OCI-LY1 (cell line): ENCODE results near the gene EPB41L2.

Source experiments
- H2AFZ ChIP-seq: fragments of 200-600 bp; sonication (generic), shearing (Covaris generic); 2 replicates; pipeline ENCODE4 v1.6.0; 2014; ENCODE audit warnings: antibody characterized with exemption, mild to moderate bottlenecking, low read length
- H3F3A ChIP-seq: fragments of 200-600 bp; sonication (generic), shearing (Covaris generic); 2 replicates; pipeline ENCODE4 v1.6.0; 2014; ENCODE audit warnings: mild to moderate bottlenecking, antibody characterized with exemption, low read length, moderate library complexity; ENCODE audit not compliant: insufficient read depth
- H3K27ac ChIP-seq: fragments of 200-600 bp; sonication (generic); 2 replicates; pipeline ENCODE4 v1.5.1; 2014; ENCODE audit warnings: low read length, mixed run types, mild to moderate bottlenecking, low read depth; ENCODE audit not compliant: poor library complexity, severe bottlenecking
- H3K27me3 ChIP-seq: fragments of 200-600 bp; sonication (generic); 2 replicates; pipeline ENCODE4 v1.6.0; 2014; ENCODE audit warnings: antibody characterized with exemption, mild to moderate bottlenecking, low read length, moderate library complexity; ENCODE audit not compliant: insufficient read depth
- H3K36me3 ChIP-seq: fragments of 200-600 bp; sonication (generic); 2 replicates; pipeline ENCODE4 v1.6.1; 2014; ENCODE audit warnings: mild to moderate bottlenecking, antibody characterized with exemption, low read length, moderate library complexity, mixed read lengths; ENCODE audit not compliant: insufficient read depth
- H3K4me1 ChIP-seq: fragments of 200-600 bp; sonication (generic); 2 replicates; pipeline ENCODE4 v1.5.1; 2014; ENCODE audit warnings: mild to moderate bottlenecking, low read length, moderate library complexity; ENCODE audit not compliant: insufficient read depth, severe bottlenecking
- H3K4me2 ChIP-seq: fragments of 200-600 bp; sonication (generic), shearing (Covaris generic); 2 replicates; pipeline ENCODE4 v1.6.1; 2014; ENCODE audit warnings: low read length
- H3K4me3 ChIP-seq: fragments of 200-600 bp; sonication (generic); 2 replicates; pipeline ENCODE4 v1.5.1; 2014; ENCODE audit warnings: low read length, low read depth, mild to moderate bottlenecking, mixed read lengths; ENCODE audit not compliant: poor library complexity, severe bottlenecking
- H3K79me2 ChIP-seq: fragments of 200-600 bp; shearing (Covaris generic); 2 replicates; pipeline ENCODE4 v1.6.1; 2016; ENCODE audit warnings: mixed run types, low read length, mixed read lengths; ENCODE audit not compliant: insufficient read depth
- H3K9ac ChIP-seq: fragments of 200-600 bp; sonication (generic), shearing (Covaris generic); 2 replicates; pipeline ENCODE4 v1.6.1; 2014; ENCODE audit warnings: mild to moderate bottlenecking, low read length, mixed read lengths
- H3K9me2 ChIP-seq: fragments of 200-600 bp; sonication (generic), shearing (Covaris generic); 2 replicates; pipeline ENCODE4 v1.6.1; 2014; ENCODE audit warnings: low read depth, mild to moderate bottlenecking, low read length, mixed read lengths
- H3K9me3 ChIP-seq: fragments of 200-600 bp; shearing (Covaris generic); 2 replicates; pipeline ENCODE4 v1.6.1; 2014; ENCODE audit warnings: low read length, mixed read lengths
- H4K20me1 ChIP-seq: fragments of 200-600 bp; sonication (generic), shearing (Covaris generic); 2 replicates; pipeline ENCODE4 v1.6.0; 2016; ENCODE audit warnings: mild to moderate bottlenecking, low read length; ENCODE audit not compliant: insufficient read depth
- CTCF ChIP-seq: fragments of 200-600 bp; sonication (generic), shearing (Covaris generic); IDR thresholded peaks from 2 replicates; pipeline ENCODE4 v1.5.1; 2017; ENCODE audit warnings: mild to moderate bottlenecking, antibody characterized with exemption, low read length, moderate library complexity, mixed read lengths
- EZH2 ChIP-seq: fragments of 200-600 bp; sonication (generic), shearing (Covaris generic); IDR thresholded peaks from 2 replicates; pipeline ENCODE4 v1.8.0; 2017; ENCODE audit warnings: borderline replicate concordance, mixed run types, mild to moderate bottlenecking, antibody characterized with exemption, low read length, moderate library complexity, mixed read lengths

The EPB41L2 gene

DNA sequence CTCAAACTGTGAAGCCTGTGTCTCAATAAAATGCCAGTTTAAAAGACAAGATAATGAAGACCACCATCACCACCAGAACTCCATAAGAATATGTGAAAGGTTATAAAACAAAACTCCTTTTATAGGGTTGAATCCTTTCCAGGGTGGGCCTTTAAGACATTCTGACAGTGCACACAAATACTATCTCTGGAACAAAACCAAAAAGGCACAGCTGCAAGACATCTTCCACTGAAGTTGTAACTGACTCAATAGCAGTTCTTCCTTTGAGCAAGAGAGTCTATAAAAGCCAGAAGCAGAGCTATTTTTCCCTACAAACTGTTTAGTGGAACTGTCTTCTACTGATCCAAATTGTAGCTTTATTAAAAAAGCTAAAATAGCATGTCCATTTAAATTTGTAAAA is 81.6 kb downstream of the EPB41L2 start:
- TF ChIP-seq CTCF (no peak), EZH2 (no peak)
- Histone ChIP-seq H3K9me2 (no peaks in the 10 kb centered on the region), H3K9me3 (no peaks in the 10 kb centered on the region), H3K27ac (peak overlapping the region; percentile 26), H3K36me3 (no peaks in the 10 kb centered on the region), H2AFZ (no peak overlapping the region), H3K4me3 (no peak overlapping the region), H3K79me2 (no peaks in the 10 kb centered on the region), H3K9ac (no peak overlapping the region), H4K20me1 (no peaks in the 10 kb centered on the region), H3K4me1 (no peaks in the 10 kb centered on the region), H3K4me2 (no peak overlapping the region), H3K27me3 (no peaks in the 10 kb centered on the region), H3F3A (no peaks in the 10 kb centered on the region)

DNA sequence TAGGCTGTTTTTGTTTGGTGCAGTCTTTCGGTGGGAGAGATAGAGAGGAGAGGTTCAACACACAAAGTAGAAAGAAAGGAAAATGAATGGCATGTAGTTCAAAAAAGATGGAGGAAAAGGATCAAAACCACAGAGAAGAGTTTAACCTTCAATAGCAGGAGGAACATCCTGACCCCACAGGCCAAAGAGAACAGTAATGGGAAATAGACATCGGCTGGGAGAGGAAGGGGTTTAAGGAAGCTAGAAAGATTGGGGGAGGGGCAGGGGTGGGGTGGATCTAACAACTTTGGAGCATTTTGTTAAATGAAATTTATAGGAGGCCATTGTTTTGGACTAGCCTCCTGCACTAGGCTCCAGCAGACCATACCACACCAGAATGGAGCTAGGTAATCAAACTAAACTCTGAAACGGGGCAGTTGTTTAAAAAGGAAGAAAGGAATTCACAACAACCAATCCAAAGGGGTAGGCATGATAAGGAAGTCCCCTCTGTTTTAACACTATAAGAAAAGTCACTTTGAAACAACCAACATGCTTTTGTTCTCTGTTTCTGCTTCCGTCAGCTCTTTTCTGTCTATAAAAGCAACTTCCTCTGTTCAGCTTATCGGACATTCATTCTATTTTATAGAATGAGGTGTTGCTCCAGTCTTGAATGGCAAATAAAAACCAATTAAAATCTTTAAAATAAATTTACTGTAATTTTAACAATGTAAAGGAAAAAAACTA is 82.6 kb downstream of the EPB41L2 start:
- Histone ChIP-seq H3K27ac (peak overlapping the region; percentile 35), H2AFZ (no peak overlapping the region), H3K9me2 (no peaks in the 10 kb centered on the region), H3K4me2 (no peak overlapping the region), H3K9ac (no peak overlapping the region), H3K4me3 (no peak overlapping the region), H3K36me3 (no peaks in the 10 kb centered on the region), H3F3A (no peaks in the 10 kb centered on the region), H3K27me3 (no peaks in the 10 kb centered on the region), H3K9me3 (no peaks in the 10 kb centered on the region), H4K20me1 (no peaks in the 10 kb centered on the region), H3K79me2 (no peaks in the 10 kb centered on the region), H3K4me1 (no peaks in the 10 kb centered on the region)
- TF ChIP-seq CTCF (no peak), EZH2 (no peak)

- Histone ChIP-seq H3K27me3 (no peaks in the 10 kb centered on the region), H4K20me1 (no peaks in the 10 kb centered on the region), H3K36me3 (no peaks in the 10 kb centered on the region), H3K4me1 (no peaks in the 10 kb centered on the region), H3K79me2 (no peaks in the 10 kb centered on the region), H3F3A (no peaks in the 10 kb centered on the region), H3K9me3 (no peaks in the 10 kb centered on the region), H2AFZ (no peak overlapping the region), H3K4me3 (no peak overlapping the region), H3K4me2 (no peak overlapping the region), H3K27ac (no peak overlapping the region), H3K9me2 (no peaks in the 10 kb centered on the region), H3K9ac (no peak overlapping the region)
- no peak for TF ChIP-seq EZH2
- TF ChIP-seq CTCF = no peak
These were observed 84.2 kb downstream of the EPB41L2 start for GRCh38 chr6:130978660-130979396.
